ENCODE data around the gene PHF19. TPM values are rescaled to one million over a fixed set of nuclear protein-coding genes. Genes with fewer than 3 reads are reported as not detected.

The PHF19 gene
- polyA plus RNA-seq, 1 donor from 2014 or later, result 4.9 TPM

- Histone ChIP-seq H3K36me3 (ENCODE audit: insufficient read depth, low read length) (no peaks in the 10 kb centered on the region), H4K20me1 (ENCODE audit: insufficient read depth) (no peaks in the 10 kb centered on the region), H3F3A (ENCODE audit: insufficient read depth, low read length, poor library complexity, severe bottlenecking) (no peaks in the 10 kb centered on the region), H3K9me2 (ENCODE audit: insufficient read depth, low read length) (no peaks in the 10 kb centered on the region), H3K4me2 (ENCODE audit: low read length) (no peak overlapping the region), H3K27me3 (ENCODE audit: insufficient read depth, low read depth, low read length) (no peaks in the 10 kb centered on the region), H3K9me3 (ENCODE audit: low read length) (no peaks in the 10 kb centered on the region), H3K27ac (ENCODE audit: low read length) (no peak overlapping the region), H3K9ac (ENCODE audit: low read length) (no peak overlapping the region), H3K79me2 (replicated peaks; ENCODE audit: insufficient read depth, low read length) (no peaks in the 10 kb centered on the region), H3K4me3 (ENCODE audit: low read length) (no peak overlapping the region), H2AFZ (ENCODE audit: low read depth, low read length) (no peak overlapping the region)
- TF ChIP-seq CTCF (IDR thresholded peaks at IDR 0.05; ENCODE audit: poor library complexity, severe bottlenecking) (no peak), TAF1 (IDR thresholded peaks at IDR 0.05; ENCODE audit: low read depth) (no peak)
These were observed 8.5 kb upstream of the PHF19 start for GRCh38 chr9:120885457-120885856.

- Histone ChIP-seq H3K9ac (ENCODE audit: low read length) (no peak overlapping the region), H4K20me1 (ENCODE audit: insufficient read depth) (no peaks in the 10 kb centered on the region), H3K27me3 (ENCODE audit: insufficient read depth, low read depth, low read length) (no peaks in the 10 kb centered on the region), H2AFZ (ENCODE audit: low read depth, low read length) (no peak overlapping the region), H3K9me3 (ENCODE audit: low read length) (no peaks in the 10 kb centered on the region), H3K79me2 (replicated peaks; ENCODE audit: insufficient read depth, low read length) (no peaks in the 10 kb centered on the region), H3K4me2 (ENCODE audit: low read length) (no peak overlapping the region), H3K36me3 (ENCODE audit: insufficient read depth, low read length) (no peaks in the 10 kb centered on the region), H3K27ac (ENCODE audit: low read length) (no peak overlapping the region), H3F3A (ENCODE audit: insufficient read depth, low read length, poor library complexity, severe bottlenecking) (no peaks in the 10 kb centered on the region), H3K4me3 (ENCODE audit: low read length) (no peak overlapping the region), H3K9me2 (ENCODE audit: insufficient read depth, low read length) (no peaks in the 10 kb centered on the region)
- TF ChIP-seq CTCF (IDR thresholded peaks at IDR 0.05; ENCODE audit: poor library complexity, severe bottlenecking) (no peak), EP300 (conservative IDR thresholded peaks at IDR 0.05; ENCODE audit: poor library complexity, severe bottlenecking) (no peak), POLR2AphosphoS5 (IDR thresholded peaks at IDR 0.05) (no peak), MXI1 (conservative IDR thresholded peaks at IDR 0.05; ENCODE audit: poor library complexity, severe bottlenecking) (no peak), TAF1 (IDR thresholded peaks at IDR 0.05; ENCODE audit: low read depth) (no peak), SMC3 (conservative IDR thresholded peaks at IDR 0.05; ENCODE audit: poor library complexity) (no peak), EZH2 (IDR thresholded peaks at IDR 0.05; ENCODE audit: borderline replicate concordance, insufficient read depth, low read length, poor library complexity, severe bottlenecking) (no peak), REST (IDR thresholded peaks at IDR 0.05; ENCODE audit: borderline replicate concordance) (no peak), RAD21 (conservative IDR thresholded peaks at IDR 0.05) (no peak)
These were observed 6.6 kb upstream of the PHF19 start for GRCh38 chr9:120883608-120883996.

All from neural cell (in vitro differentiated cells).